Raji (cell line): Measurements from ENCODE around the gene KRT86.

Experiments
- POLR2A ChIP-seq: IDR thresholded peaks from 2 replicates; pipeline ENCODE4 v1.6.1; 2011; ENCODE audit warnings: low read depth, low read length, control low read depth; ENCODE audit not compliant: insufficient read depth

The KRT86 gene

DNA sequence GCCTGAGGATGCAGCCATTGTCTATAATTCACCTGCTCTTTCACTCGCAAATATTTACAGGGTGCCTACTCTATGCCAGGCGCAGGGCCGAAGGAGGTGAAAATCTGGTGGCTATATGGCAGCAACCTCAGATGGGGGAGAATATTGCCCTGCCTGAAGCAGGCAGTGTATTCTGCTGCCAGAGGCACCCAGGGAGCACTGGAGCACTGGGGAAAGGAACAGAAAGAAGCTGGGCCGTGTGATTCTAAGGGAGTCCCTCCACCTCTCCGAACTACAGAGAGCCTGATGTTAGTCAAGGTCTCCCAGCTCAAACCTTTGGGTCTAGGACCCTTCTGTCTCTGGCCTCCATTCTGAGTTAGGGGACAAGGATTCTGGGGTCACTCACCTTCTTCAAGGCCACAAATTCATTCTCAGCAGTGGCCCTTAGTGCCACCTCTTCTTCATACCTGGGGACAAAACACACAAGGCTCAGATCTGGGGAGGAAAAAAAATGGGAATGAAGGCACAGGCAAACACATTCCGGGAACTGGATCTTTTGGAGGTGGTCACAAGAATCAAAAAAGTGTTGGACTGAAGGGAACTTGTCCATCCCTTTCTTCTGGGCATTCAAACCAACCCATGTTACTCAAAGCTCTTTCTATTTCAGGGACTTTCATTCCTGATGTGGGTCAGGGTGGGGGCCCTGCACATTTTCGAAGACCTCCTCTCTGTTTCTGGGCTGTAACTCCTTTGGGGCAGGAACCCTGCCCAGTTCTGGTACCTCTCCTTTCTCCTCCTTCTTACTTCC, 19.3 kb upstream of the KRT86 start:
- no peak for TF ChIP-seq POLR2A

DNA sequence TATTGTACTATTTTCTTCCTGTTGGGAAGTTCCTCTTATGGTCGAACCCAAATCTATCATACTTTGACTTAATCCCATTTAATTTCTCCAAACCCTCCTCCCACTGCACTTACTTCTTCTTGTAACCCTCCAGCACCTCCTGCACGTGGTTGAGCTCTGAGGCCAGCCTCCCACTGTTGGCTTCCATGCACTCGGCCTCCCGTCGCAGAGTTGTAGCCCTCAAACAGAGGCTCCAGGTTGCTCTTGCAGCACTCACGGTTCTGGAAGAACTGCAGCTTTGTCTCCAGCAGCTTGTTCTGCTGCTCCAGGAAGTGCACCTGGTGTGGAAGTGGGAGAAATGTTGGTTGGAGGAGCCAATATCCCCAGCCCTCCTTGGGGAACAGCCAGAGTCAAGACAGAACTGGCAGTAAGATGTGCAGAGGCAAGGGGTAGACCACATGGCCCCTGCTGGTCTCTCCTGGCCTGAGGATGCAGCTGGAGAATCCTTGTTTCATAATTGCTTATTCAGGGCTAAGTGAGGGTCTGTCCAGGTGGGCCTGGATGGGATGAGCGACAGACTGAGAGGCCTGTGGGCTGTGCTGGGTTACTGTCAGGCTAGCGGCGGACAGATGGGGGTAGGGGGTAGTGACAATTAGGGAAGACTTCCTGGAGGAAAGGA, 18.4 kb upstream of the KRT86 start:
- no peak for TF ChIP-seq POLR2A

DNA sequence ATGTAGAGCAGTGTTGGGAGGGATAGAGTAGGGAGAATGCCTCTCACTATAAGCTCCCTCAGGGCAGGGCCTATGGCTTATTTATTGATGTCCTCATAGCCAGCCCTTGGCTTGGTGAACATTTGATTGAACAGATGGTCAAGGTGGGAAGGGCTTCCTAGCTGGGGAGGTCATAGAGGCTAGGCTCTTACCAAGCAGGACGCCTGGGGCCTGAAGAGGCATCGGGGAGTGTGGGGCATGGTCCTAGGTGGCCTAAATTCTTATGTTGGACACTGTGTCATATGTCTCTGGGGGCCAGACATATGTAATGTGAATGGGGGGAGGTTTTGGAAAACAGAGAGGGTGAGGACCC, 17.9 kb upstream of the KRT86 start:
- TF ChIP-seq POLR2A = no peak

DNA sequence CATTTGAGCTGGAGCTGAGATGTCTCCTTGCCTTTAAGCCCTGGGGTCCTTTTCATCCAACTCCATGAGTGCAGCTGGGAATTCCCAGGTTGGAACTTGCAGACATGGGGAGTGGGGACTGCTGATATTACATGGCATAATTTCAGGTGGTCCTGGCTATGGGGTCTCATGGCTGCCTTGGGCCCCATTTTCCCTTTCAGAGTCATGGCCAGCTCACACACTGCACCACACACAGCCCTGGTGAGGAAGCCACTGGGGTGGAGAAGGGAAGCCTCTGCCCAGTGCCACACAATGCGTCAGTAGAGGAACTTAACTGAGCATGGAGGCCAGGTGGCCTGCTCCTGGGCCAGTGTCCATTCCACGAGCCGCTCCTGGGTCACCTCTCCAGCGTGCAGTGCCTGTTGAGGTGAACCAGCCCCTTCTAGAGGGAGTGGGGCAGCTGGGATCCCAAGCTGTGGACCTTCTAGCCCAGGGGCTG, 17.3 kb upstream of the KRT86 start:
- TF ChIP-seq POLR2A = no peak

DNA sequence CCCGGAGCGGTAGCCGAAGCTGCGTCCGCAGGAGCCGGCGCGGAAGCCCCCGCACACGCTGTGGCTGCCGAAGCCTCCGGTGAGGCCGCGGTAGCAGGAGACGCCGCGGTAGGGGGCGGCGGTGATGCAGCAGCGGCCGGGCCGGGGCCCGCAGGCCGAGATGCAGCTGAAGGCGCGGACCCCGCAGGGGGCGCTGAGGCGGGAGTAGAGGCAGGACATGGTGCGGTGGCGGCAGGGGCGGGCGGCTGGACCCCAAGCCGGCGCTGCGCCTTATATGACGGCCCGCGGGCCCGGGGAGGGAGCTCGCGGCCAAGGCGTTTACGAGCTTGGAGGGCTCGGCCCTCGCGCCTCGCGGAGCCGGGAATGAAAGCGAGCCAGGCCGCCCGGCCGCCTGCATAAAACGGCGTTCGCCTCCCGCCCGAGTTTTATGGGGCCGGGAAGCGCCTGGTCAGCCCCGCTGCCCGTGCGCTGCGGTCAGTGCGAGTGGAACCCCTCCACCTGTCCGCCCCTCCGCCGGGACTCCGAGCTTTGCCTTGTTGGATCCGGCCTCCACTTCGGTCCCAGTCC, 16.0 kb upstream of the KRT86 start:
- no peak for TF ChIP-seq POLR2A

DNA sequence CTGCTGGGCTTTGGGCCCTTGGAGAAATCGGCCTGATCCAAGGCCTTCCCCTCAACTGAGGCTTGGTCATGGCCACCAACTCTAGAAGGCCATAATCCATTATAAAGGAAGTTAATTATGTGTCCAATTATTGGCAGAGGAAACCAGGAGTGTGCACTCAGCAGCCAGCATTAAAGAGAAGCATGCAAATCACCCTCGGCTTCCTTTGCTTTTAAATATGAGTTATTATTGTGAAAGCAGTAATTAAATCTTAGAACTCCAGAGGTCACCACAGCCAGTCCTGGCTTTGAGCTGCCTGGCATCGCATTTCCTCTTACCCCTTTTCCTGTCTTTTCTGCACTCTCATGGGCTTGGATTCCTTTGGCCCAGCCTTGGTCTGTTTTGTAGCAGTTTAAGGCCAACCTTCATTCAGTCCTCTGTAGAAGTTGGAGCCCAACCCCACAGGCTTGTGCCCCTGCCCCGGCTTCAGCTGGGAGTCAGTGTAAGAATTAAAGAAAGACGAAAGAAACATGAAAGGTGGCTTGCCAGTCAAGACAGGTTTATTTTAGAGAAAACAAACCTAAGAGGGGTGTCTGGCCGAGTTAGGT, 14.7 kb upstream of the KRT86 start:
- TF ChIP-seq POLR2A = no peak

DNA sequence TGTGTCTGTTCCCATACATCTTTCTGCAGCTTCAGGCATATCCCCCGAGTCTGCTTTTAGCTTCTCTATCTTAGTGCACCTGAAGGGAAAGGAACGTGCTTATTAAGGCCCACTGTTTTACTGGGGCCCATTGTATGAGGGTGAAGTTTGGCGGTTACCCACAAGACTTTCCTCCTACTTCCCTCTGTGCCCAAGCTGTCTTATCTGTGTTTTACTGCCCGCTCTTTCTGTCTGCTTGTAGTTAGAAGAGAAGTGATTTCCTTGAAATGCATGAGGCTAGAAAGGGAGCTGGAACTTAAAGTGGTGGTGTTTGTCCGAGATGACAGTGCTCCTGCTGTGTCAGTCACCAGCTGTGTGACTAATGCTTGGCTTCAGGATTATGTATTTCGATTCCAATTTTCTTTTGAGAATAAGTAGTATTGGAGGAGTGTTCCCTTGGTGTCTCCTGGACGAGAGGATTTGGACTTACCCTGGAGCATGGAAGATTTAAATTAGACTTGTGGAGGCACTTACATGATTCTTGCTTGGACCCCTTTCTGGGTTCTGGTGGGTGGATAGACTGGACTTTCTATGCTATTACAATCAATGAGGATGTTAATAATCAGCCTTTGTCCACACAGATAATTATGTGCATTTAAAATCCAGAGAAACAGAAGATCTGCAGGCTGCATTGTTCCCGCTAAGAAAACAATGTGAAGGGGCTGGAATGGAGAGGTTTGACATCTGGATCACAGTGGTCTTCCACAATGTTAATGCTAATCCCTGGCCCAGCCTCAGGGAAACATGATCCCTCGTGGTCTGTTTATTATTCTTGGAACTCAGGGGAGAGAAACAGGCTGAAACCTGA, 13.9 kb upstream of the KRT86 start:
- no peak for TF ChIP-seq POLR2A

DNA sequence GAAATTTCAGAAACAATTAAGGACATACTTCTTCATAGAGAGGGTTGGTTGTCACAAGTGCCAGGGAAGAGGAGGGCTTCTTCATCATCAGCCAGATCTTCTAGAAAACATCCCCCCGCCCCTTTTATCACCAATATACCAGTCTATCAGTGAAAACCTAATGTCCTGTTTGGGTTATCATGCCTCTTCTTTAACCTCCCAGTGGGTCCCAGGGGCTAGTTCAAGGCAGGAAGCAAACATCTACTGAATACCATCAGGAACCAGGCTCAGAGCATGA, 13.3 kb upstream of the KRT86 start:
- no peak for TF ChIP-seq POLR2A

DNA sequence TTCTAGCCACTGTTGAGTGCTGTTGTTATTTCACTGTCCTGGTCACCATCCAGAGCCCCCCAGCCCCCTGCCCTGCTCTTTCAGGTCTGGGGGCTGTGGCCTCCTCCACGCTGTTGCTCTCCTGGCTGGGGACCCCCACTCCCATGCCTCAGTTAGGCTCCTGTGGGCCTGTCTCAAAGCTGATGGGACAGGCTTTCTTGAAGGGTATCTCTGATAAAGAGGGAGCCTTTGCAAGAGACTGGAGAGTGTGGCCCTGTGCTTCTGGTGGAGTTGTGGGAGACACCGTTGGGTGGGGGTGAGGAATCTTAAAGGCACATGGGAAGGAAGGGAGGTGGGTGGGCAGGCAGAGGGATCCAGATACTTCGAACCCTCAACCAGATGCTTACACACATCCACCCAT, 12.2 kb upstream of the KRT86 start:
- TF ChIP-seq POLR2A = no peak

DNA sequence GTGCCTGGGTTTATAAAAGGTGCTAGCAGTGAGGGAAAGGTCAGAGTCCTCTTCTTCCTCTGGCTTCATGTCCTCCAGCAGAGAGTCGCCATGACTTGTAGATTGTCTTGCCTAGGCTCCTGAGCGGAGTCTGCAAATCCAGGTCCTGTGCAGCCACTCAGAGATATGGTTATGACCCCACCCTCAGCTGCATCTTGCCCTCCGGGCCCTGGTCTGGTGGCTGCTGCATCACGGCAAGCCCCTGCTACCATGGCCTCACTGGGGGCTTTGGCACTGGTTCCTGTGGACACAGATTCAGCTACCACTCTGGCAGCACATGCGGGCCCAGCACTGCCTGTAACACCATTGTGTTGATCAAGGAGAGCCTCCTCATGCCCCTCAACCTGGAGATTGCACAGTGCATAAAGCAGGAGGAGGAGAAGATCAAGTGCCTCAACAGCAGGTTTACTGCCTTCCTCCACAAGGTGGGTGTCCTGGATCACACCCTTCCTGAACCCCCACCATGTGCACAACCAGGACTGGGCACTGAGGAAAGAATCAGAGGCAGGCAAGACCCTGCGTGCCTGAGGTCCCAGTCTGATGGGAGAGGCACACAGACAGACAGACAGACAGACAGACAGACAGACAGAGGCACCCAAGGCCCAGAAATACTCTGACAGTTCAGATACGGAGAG, 10.5 kb upstream of the KRT86 start:
- no peak for TF ChIP-seq POLR2A

DNA sequence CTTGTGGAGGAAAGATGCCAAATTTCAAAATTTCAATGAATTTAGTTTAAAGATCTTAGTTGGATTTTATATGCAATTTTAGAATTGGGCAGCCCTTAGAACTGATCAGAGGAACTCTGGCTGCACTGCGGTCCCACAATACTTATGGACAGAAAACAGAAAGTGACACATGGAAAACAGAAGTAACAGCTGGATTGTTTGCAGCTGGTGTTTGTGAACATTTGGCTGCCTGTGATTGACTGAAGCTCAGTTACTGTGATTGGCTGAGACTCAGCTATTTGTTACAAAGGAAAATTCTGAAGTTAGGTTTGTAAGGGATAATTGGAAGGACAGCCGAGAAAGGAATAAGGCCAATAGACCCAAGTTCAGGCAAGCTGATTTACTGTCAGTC, 10.0 kb upstream of the KRT86 start:
- TF ChIP-seq POLR2A = no peak

DNA sequence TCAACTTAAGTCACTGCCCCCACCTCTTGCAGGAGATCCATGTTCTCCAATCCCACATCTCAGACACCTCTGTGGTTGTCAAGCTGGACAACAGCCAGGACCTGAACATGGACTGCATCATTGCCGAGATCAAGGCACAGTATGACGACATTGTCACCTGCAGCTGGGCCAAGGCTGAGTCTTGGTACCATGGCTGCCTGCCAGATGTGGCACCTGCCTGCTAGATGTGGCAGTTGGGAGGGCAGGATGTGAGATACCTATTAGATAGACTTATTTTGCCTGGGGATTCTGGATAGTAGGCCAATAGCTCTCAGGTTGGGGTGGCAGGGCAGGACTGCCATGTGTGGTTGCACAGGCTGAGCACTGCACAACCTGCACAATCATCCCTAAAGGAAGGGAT, 7.9 kb upstream of the KRT86 start:
- no peak for TF ChIP-seq POLR2A

DNA sequence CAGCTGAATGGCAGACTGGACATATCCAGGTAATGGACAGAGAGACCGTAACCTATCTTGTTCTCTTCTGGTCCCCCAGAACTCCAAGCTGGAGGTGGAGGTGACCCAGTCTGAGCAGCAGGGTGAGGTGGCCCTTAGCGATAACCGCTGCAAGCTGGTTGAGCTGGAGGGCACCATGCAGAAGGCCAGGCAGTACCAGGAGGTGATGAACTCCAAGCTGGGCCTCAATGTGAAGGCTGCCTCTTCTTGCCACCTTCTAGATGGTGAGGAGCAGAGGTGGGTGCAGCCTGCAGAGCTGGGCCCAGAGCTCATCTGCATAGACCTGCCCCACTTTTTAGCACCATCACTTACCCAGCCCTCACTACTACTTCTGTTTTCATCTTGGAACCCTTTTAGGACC, 7.2 kb upstream of the KRT86 start:
- TF ChIP-seq POLR2A = no peak

DNA sequence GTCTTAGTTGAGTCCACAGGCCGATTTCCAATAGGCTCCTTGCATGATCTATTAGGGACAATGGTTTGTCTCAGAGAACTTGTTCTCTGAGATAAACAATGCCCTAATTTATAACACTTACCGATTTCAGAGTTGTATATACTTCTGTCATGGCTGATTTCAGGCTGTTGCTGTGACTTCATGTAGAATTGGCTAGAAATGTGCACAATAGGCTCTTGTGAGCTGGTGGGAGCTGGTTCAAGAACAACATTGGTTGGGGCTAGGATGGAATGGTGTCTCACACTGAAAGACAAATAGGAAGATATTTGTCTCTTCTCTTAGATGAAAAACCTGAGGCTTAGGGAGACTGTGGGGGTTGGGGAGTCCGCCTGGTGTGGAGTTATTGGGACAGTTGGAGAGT, 6.7 kb upstream of the KRT86 start:
- TF ChIP-seq POLR2A = no peak

DNA sequence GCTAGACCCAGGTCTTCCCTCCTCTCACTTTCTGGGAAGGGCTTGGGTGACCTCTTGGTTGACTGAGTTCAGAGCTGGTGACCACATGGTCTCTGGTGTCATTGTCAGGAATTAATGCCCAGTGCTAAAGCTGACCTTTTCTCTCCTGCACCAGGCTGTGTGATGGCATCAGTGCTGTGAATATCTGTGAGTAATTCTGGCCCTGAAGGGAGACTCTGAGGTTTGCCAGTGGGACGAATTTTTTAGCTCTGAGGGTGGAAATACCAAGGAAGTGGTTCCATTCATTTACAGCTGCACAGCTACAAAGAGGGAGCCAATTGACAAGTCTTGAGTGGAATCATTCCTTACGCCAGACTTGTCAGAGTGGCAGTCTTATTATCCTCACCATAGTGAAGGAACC, 6.2 kb upstream of the KRT86 start:
- no peak for TF ChIP-seq POLR2A
